HEK293T (cell line): ENCODE measurements around the gene SMNDC1.

Experiments used
- CTCF ChIA-PET: fragments of 350-600 bp; formaldehyde crosslinking; extraction: SDS; loops from one replicate; lab custom pipeline; 2021; ENCODE audit warnings: antibody characterized with exemption, inconsistent platforms; lab: Yijun Ruan, JAX
- POLR2A ChIA-PET: fragments of 350-600 bp; formaldehyde crosslinking; extraction: SDS; loops from one replicate; lab custom pipeline; 2020; ENCODE audit warnings: antibody characterized with exemption, inconsistent platforms; lab: Yijun Ruan, JAX
- DNase-seq: peaks from one replicate; pipeline ENCODE4 v3.0.0; 2012; ENCODE audit warnings: mixed read lengths; ENCODE audit errors: extremely low spot score
- ARNT ChIP-seq: fragments of 450-650 bp; IDR thresholded peaks from 2 replicates; pipeline ENCODE4 v1.6.1; 2017; ENCODE audit warnings: mild to moderate bottlenecking
- BHLHE40 ChIP-seq: fragments of 450-650 bp; IDR thresholded peaks from 2 replicates; pipeline ENCODE4 v1.6.1; 2016; ENCODE audit warnings: mild to moderate bottlenecking, moderate library complexity, borderline replicate concordance
- CTBP1 ChIP-seq: fragments of 450-650 bp; IDR thresholded peaks from 2 replicates; pipeline ENCODE4 v1.6.1; 2016; ENCODE audit warnings: borderline replicate concordance
- ELF4 ChIP-seq: fragments of 450-650 bp; IDR thresholded peaks from 2 replicates; pipeline ENCODE4 v1.6.1; 2017; ENCODE audit warnings: antibody characterized with exemption
- FOXA1 ChIP-seq: fragments of 450-650 bp; IDR thresholded peaks from 2 replicates; pipeline ENCODE4 v1.6.1; 2016; ENCODE audit warnings: mild to moderate bottlenecking
- FOXK2 ChIP-seq: fragments of 450-650 bp; IDR thresholded peaks from 2 replicates; pipeline ENCODE4 v1.6.1; 2016; ENCODE audit warnings: mild to moderate bottlenecking
- FOXM1 ChIP-seq: fragments of 450-650 bp; IDR thresholded peaks from 2 replicates; pipeline ENCODE4 v1.6.1; 2017; ENCODE audit warnings: mild to moderate bottlenecking, borderline replicate concordance
- HDGF ChIP-seq: fragments of 450-650 bp; IDR thresholded peaks from 2 replicates; pipeline ENCODE4 v1.6.1; 2017; ENCODE audit warnings: antibody characterized with exemption, borderline replicate concordance
- L3MBTL2 ChIP-seq: fragments of 450-650 bp; conservative IDR thresholded peaks from 2 replicates; pipeline ENCODE4 v1.6.1; 2016; ENCODE audit warnings: mild to moderate bottlenecking
- LEF1 ChIP-seq: fragments of 450-650 bp; IDR thresholded peaks from 2 replicates; pipeline ENCODE4 v1.6.1; 2017; ENCODE audit warnings: mild to moderate bottlenecking, borderline replicate concordance
- NFRKB ChIP-seq: fragments of 450-650 bp; IDR thresholded peaks from 2 replicates; pipeline ENCODE4 v1.6.1; 2016; ENCODE audit warnings: mild to moderate bottlenecking, moderate library complexity
- PKNOX1 ChIP-seq: fragments of 450-650 bp; IDR thresholded peaks from 2 replicates; pipeline ENCODE4 v1.6.1; 2016
- SP1 ChIP-seq: fragments of 450-650 bp; IDR thresholded peaks from 2 replicates; pipeline ENCODE4 v1.6.1; 2017
- SUZ12 ChIP-seq: fragments of 450-650 bp; IDR thresholded peaks from 2 replicates; pipeline ENCODE4 v1.6.1; 2016; ENCODE audit warnings: mild to moderate bottlenecking
- TARDBP ChIP-seq: fragments of 450-650 bp; IDR thresholded peaks from 2 replicates; pipeline ENCODE4 v1.6.1; 2016
- ZNF384 ChIP-seq: fragments of 450-650 bp; IDR thresholded peaks from 2 replicates; pipeline ENCODE4 v1.6.1; 2016

The SMNDC1 gene

GRCh38 chr10:110303681-110304080 lies 1.0 kb downstream of the SMNDC1 start:
- no peak for DNase-seq
- POLR2A ChIA-PET = interaction anchor here (0.9 kb wide), 1 partner anchor 615 kb away, joined by 4 read pairs; the partner anchor contains the start of gene BBIP1
- CTCF ChIA-PET = no interaction called here
- no peak for TF ChIP-seq ARNT
- no peak for TF ChIP-seq LEF1
- TF ChIP-seq SUZ12 = no peak
- no peak for TF ChIP-seq L3MBTL2
- TF ChIP-seq SP1 = no peak
- no peak for TF ChIP-seq ZNF384
- no peak for TF ChIP-seq TARDBP
- no peak for TF ChIP-seq ELF4
- no peak for TF ChIP-seq BHLHE40
- no peak for TF ChIP-seq NFRKB
- TF ChIP-seq FOXM1 = no peak
- no peak for TF ChIP-seq FOXK2
- TF ChIP-seq FOXA1 = no peak
- no peak for TF ChIP-seq HDGF
- TF ChIP-seq PKNOX1 = no peak
- no peak for TF ChIP-seq CTBP1

GRCh38 chr10:110300486-110300986 lies 4.2 kb downstream of the SMNDC1 start:
- DNase-seq = no peak
- POLR2A ChIA-PET = no interaction called here
- CTCF ChIA-PET = no interaction called here
- TF ChIP-seq SUZ12 = no peak
- no peak for TF ChIP-seq L3MBTL2
- TF ChIP-seq SP1 = no peak
- no peak for TF ChIP-seq HDGF
- no peak for TF ChIP-seq PKNOX1
- TF ChIP-seq ELF4 = no peak
- TF ChIP-seq FOXA1 = no peak
- TF ChIP-seq ARNT = no peak
- TF ChIP-seq CTBP1 = no peak
- TF ChIP-seq TARDBP = no peak
- TF ChIP-seq BHLHE40 = no peak
- no peak for TF ChIP-seq NFRKB
- TF ChIP-seq FOXK2 = no peak

- ChIA-PET CTCF (no interaction called here), POLR2A (interaction anchor here (1.8 kb wide), 1 partner anchor 8 kb away, joined by 9 read pairs; the partner anchor contains the start of gene SMNDC1)
- no peak for DNase-seq
- TF ChIP-seq ZNF384 (no peak), FOXK2 (no peak), FOXA1 (no peak), PKNOX1 (no peak), FOXM1 (no peak), CTBP1 (no peak), ARNT (no peak), BHLHE40 (no peak), SP1 (no peak), L3MBTL2 (no peak), TARDBP (no peak)
Measured at GRCh38 chr10:110296966-110297365, 7.8 kb downstream of the SMNDC1 start.

GRCh38 chr10:110286841-110287240 lies 17.9 kb downstream of the SMNDC1 start:
- ChIA-PET CTCF (no interaction called here), POLR2A (no interaction called here)
- no peak for DNase-seq
- TF ChIP-seq FOXM1 = no peak
- TF ChIP-seq HDGF = no peak
- no peak for TF ChIP-seq ZNF384
- no peak for TF ChIP-seq TARDBP
- TF ChIP-seq CTBP1 = no peak
- no peak for TF ChIP-seq L3MBTL2
- TF ChIP-seq FOXK2 = no peak
- no peak for TF ChIP-seq FOXA1
- no peak for TF ChIP-seq BHLHE40
- TF ChIP-seq LEF1 = no peak
- TF ChIP-seq SUZ12 = no peak
- no peak for TF ChIP-seq PKNOX1
- no peak for TF ChIP-seq NFRKB
- no peak for TF ChIP-seq SP1
- TF ChIP-seq ELF4 = no peak
- no peak for TF ChIP-seq ARNT

GRCh38 chr10:110285501-110285900 lies 19.2 kb downstream of the SMNDC1 start:
- ChIA-PET CTCF (interaction anchor here (0.6 kb wide), 1 partner anchor 82 kb away, joined by 3 read pairs; no protein-coding TSS in a partner anchor), POLR2A (interaction anchor here (1.7 kb wide), 1 partner anchor 19 kb away, joined by 5 read pairs; the partner anchor contains the start of gene SMNDC1)
- no peak for TF ChIP-seq FOXM1
- TF ChIP-seq L3MBTL2 = no peak
- TF ChIP-seq SUZ12 = no peak
- no peak for TF ChIP-seq TARDBP
- no peak for TF ChIP-seq PKNOX1
- TF ChIP-seq ELF4 = no peak
- TF ChIP-seq ARNT = no peak
- no peak for TF ChIP-seq FOXK2
- no peak for TF ChIP-seq NFRKB
- TF ChIP-seq FOXA1 = no peak
- TF ChIP-seq HDGF = no peak
- no peak for TF ChIP-seq SP1
- no peak for TF ChIP-seq ZNF384
- no peak for TF ChIP-seq BHLHE40
- TF ChIP-seq CTBP1 = no peak
- no peak for DNase-seq
